COLO668 (cell line): ENCODE measurements around the gene EVX2.

Experiments
- DNase-seq: peaks from one replicate; lab custom pipeline; 2025; ENCODE audit not compliant: unreplicated experiment; lab: John Stamatoyannopoulos, UW

EVX2 gene

DNA sequence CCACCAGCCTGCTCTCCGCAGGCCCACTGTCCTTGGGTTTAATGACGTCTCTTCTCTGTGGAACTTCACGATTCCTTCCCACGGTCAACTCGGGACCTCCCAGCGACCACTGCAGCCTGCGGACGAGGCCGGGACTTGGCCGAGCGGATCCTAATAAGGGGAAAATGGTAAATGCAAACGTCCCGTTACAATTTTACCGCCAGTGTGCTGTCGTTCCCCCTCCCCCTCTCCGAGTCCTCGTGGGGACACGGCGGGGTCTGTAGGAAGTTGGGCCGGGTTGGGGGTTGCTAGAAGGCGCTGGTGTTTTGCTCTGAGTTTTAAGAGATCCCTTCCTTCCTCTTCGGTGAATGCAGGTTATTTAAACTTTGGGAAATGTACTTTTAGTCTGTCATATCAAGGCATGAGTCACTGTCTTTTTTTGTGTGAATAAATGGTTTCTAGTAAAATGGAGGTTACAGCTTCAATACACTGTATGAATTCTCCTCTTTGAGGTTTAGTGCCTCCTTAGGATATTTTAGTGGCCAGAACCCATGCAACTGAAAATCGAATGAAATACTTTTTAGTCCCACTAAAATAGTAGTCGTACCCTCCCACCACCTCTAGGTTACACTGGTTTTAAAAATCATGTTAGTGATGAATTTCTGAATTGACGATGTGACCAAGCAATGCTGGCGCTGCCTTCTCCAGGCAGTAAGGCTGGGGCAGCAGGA lies 25.6 kb upstream of the EVX2 start:
- no peak for DNase-seq

DNA sequence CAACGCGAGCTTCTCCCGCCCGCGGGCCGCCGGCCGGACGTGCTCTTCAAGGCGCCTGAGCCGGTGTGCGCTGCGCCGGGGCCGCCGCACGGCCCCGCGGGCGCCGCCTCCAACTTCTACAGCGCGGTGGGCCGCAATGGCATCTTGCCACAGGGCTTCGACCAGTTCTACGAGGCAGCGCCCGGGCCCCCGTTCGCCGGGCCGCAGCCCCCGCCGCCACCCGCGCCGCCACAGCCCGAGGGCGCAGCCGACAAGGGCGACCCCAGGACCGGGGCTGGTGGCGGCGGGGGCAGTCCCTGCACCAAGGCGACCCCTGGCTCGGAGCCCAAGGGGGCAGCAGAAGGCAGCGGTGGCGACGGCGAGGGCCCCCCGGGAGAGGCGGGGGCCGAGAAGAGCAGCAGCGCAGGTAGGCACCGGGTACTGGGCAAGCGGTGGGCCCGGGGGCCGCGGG lies 24.0 kb upstream of the EVX2 start:
- DNase-seq, result peak; percentile 67

DNA sequence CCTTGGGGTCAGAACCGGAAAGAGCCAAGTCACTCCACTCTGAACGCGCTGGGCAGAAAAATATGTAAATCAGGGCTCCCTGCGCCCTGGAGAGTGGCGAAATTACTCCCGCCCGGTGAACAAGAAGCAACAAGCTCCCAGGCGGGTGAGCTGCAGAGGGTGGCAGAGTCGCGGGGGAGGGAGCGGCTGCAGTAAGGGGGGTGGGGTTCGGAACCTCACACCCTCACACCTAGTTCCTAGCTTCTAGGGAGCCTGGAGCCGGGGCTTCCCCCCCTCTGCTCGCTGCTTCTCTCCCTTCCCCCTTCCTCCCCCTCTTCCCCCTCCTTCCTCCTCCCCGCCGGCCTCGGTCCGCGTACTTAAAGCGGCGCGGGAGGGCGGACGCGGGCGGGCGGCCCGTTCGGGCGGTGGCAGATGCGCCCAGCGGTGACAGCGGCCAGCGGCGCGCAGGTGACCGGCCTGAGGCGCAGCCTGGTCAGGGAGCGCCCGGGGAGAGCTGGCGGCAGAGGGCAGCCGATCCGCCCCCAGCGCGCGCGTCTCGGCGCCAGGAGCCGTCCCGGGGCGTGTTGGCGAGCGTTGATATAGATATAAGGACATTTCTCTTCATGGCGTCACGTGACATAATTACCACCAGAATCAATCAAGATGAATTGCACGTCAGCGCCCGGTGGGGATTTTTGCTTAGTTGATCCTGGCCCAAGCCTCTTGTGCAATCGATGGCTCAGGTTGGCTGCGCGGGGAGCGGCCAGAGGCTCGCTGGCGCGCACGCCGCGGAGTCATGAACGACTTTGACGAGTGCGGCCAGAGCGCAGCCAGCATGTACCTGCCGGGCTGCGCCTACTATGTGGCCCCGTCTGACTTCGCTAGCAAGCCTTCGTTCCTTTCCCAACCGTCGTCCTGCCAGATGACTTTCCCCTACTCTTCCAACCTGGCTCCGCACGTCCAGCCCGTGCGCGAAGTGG lies 23.1 kb upstream of the EVX2 start, which contains the start of gene HOXD11:
Gene HOXD11 (plus strand): TSS at position 700 of the 959 bp plus-strand sequence. CDS start 76 bp downstream, at position 776.
- DNase-seq, result peak; percentile 85

DNA sequence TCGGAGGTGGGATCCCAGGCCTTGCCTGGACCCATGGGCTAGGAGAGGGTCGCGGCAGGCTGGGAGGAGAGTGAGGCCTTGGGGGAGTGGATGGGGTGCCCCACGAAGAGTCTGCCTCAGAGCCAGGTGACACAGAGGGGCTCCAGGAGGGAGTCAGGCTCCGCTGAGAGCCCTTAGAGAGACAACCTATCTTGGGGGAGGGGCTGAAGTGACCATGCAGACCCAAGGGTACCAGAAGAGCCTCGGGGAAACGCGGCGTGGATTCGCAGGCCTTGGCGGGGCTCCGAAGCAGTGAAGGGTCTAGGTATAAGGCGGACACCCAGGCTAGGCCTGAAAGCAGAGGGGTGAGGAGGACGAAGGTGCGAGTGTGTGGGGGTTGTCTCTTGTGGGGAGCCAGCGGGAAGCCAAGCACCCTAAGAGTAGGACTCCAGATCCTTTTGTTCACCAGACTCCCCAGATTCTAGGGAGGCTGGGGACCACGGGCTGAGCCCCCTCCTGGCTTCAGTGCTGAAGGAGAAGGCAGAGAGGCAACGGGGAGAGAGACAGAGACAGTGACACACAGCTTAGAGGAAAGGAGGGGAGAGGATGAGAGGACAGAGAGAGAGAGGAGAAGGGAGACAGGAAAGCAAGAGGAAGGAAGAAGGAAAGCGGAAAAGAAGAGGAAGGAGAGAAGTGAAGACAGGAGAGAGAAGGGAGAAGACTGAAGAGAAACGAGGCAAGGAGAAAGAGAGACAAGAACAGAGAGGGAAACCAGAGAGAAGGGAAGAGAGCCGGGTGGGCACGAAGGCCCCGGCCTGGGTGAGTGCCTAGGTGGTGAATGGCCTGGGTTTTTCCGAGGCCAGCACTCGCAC lies 22.2 kb upstream of the EVX2 start:
- DNase-seq, result no peak

DNA sequence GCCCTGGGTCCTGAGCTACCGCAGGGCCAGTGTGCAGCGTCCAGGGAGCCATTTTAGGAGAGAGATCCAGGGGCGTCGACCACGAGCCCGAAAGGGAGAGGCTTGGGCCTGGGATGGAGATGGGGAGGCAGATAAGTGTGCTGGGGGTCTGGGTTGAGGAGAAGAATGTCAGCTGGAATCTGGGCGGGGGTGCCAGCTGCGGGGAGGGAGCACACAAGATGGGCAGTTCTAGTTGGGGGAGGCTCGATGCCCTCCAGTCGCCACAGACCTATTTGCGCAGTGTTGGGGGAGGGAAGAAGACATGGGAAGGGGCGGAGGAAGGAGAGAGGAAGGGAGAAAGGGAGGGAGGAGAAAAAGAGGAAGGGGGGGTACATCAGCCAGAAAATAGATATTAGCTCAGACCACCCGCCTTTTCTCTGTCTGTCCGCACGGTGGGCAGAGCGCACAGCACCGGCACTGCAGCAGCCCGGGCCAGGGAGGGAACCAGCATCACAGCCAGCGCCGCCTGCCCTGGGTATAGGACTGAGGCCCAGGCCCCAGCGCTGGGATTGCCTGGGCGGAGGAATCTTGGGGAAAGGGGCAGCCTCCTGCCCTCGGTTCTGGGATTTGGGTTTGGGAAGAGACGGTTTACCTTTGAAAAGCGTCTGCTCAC lies 21.4 kb upstream of the EVX2 start:
- no peak for DNase-seq

DNA sequence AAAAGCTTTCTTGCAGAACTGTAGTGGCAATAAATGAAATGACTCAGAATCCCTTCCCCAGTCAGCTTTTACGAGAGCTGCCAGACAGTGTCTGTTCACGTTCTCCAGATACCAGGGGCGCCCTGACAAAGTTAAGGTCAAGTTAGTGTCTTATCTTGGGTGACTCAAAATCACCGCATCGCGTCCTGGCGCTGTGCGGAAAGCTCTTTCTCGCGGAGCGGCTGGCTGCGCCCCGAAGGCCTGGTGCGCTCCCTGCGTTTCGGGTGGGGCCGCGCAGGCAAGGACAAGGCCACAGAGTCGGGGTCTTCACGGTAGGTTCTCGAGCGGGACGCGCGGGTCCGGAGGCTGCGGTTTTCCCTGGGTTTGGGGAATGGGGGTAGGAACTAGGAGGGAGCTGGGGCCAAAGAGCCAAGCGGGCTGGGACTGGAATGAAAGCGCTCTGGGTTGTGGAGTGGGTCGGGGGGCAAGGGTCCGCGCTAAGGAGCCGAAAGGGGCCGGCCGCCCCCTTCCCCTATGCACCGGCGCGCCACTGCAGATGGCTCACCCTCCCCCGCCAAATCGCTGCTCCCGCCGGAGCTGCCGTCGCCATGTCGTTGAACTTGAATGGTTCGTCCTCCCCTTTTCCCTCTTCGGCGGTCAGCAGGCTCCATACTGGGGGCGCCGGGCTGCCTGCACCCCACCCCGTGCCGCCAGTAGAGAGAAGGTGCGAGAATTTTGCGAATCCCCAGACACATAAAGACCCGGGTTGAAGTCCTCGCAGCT lies 20.7 kb upstream of the EVX2 start:
- DNase-seq, result no peak

DNA sequence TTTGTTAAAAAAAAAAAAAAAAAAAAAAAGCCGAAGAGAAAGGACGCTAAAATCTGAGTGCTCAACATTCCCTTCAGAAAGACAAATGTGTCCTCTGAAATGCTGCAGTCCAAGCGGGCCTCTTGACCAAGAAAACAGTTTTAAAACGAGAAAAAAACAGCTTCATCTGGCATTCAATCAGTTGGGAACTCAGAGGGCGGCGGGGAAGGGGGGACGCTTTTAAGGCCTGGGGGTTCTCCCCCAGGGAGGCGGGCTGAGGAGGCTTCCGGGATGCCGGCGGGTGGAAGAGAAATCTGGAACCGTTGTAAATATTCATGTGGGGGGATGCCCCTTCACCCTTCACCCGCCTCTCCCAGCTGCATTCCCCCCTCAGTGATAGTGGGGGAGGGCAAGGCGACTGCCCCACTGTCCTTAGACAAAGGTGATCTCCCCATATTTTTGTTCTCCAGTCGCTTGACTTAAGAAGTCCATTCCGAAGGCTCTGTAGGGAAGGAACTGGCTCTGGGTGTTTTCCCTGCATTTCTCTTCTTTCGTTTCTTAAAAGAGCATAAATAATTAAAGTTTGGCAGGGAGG lies 20.1 kb upstream of the EVX2 start:
- DNase-seq, result no peak

DNA sequence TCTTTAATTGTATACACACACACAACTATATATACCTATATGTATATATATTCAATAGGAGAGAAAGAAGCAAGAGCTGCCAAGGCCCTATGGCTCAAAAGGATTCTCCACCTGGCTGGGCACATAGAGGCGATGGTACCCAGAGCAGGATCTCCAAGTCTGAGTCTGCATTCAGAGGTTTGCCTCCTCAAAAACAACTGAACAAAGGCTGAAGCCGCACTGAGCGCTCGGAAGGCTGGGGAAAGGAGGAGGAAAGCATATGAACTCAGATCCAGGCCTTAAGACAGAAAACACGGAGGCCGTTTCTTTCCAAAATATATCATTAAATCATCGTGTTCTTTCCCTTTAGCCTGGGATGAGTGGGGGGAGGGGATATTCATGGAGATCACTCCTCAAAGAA lies 19.4 kb upstream of the EVX2 start:
- DNase-seq, result no peak

DNA sequence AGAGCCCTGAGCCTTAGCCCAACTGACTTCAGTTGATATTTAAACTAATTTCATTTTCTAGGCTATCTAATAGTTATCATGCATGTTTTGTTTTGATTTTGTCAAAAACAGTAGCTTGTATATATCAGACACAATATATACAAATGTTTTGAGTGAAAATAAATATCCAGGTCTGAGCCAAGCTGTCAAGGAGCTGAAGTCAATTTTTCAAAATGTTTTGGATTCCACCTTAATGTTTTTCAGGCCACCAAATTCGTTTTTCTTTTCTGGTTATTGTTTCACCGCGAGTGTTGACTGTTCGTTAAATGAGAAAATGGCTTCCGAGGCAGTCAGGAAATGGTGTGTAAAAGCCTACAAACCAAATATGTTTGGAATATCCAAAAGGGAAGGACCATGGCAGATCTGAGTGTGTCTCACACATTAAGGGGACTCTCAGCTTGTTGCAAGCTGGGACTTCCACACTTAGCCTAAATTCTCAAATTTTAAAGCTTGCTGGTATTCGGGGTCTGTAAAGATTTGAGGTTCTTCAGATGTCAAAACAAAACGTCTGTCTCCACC lies 18.6 kb upstream of the EVX2 start:
- DNase-seq, result no peak

DNA sequence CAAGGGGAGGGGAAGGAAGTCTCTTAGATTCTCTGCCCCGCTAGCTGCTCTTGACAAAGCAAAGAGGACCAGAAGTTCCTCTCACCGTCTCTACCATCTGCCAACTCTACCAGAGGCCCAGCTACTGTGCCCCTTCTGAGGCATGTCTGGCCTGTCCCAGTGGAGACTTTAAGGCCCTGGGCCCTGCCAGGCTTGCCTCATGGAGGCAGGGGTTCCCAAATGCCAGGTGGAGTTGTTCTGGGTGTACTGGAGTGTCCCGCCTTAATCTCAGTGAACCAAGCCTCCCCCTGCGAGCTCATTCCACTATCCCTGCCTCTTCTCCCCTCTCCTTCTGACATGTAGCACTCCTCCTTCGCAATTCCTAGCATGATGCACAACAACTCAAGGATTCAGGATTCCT lies 18.1 kb upstream of the EVX2 start:
- DNase-seq, result no peak

DNA sequence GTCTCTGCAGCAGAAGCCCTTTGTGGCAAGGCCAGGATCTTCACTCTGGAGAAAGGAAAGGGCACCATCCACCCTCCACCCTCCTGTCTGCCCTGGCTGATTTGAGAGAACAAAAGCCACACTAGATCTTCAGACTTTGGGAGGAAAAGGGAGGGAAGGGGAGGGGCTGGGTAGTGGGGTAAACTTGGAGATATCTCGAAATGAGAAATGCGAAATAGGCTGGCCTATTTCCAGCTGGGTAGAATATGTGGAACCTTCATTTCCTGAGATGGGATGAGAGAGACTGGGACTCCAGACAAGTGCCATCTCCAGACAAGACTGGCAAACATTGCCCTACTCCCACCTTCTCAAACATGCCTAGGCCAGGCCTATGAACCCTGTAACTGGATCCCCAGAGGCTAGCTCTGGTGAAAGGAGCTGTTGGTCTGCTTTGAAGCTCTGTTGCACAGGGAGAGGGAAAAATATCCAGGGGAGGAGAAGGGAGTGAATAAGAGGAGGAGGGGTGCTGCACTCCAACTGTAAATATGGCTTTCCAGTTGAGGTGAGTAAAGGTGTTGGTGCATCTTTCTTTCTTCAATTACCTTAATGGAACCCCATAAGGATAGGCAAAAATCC lies 17.6 kb upstream of the EVX2 start:
- DNase-seq, result no peak

DNA sequence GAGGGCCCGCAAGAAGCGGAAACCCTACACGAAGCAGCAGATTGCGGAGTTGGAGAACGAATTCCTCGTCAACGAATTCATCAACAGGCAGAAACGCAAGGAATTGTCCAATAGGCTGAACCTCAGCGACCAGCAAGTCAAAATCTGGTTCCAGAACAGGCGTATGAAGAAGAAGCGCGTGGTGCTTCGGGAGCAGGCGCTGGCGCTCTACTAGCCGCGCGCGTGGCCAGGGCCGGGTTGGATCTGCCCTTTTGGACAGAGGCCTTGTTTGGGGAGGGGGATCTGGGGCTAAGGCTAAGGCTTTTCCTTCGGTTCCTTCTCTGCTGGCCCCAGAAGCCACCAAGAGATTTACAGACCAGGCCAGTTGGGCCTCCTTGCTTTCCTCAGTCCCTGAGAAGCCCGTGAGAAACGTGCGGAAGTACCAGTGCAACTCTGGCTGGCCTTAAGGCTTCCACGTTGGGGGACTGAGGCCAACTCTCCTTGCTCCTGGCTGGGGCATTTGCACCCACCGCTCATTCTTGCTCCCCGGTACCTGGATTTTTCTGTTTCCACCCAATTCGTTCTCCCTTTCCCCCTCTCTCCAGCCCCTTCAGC lies 16.9 kb upstream of the EVX2 start:
- no peak for DNase-seq

DNA sequence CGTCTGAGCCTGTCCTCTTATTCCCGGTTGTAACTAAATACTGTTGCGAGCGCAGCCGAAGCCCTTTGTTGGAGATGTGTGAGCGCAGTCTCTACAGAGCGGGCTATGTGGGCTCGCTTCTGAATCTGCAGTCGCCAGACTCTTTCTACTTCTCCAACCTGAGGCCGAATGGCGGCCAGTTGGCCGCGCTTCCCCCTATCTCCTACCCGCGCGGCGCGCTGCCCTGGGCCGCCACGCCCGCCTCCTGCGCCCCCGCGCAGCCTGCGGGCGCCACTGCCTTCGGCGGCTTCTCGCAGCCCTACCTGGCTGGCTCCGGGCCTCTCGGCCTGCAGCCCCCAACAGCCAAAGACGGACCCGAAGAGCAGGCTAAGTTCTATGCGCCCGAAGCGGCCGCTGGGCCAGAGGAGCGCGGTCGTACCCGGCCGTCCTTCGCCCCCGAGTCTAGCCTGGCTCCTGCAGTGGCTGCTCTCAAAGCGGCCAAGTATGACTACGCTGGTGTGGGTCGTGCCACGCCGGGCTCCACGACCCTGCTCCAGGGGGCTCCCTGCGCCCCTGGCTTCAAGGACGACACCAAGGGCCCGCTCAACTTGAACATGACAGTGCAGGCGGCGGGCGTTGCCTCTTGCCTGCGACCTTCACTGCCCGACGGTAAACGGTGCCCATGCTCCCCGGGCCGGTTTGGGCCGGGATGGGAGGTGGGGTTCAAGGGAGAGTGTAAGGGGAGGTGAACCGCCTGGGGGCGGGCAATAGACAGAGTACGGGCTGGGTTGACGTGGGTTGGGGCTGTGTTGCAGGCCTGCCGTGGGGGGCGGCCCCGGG lies 16.2 kb upstream of the EVX2 start, which contains the start of gene HOXD12:
Gene HOXD12 (plus strand): TSS at position 68 of the 819 bp plus-strand sequence. CDS start 7 bp downstream, at position 75.
- DNase-seq, result peak; percentile 24

DNA sequence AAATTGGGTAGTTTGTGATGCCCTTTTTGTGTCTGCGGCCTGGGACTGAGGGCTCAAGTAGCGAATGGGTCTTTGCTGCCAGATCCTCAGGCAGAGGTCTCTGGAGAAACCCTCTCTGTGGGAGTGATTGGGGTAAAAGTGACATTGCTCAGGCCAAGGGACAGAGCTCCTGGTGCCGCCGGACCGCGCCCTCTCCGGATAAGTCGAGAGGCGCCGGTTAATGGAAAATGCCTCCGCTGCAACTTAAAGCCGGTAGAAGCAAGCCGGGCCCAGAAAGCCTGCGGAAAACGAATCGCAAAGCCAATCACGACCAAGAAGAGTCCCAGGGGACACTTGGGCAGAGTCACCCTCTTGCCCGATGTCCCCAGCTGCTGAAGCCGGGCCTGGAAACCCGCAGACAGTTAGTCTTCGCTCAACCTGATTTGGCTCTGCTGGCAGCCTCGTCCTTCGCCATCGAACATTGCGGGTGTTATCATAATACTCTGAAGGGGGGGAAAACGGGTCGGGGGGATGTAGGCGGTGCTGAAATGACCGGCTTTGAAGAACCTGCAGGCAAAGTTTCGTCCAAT lies 15.5 kb upstream of the EVX2 start:
- no peak for DNase-seq

DNA sequence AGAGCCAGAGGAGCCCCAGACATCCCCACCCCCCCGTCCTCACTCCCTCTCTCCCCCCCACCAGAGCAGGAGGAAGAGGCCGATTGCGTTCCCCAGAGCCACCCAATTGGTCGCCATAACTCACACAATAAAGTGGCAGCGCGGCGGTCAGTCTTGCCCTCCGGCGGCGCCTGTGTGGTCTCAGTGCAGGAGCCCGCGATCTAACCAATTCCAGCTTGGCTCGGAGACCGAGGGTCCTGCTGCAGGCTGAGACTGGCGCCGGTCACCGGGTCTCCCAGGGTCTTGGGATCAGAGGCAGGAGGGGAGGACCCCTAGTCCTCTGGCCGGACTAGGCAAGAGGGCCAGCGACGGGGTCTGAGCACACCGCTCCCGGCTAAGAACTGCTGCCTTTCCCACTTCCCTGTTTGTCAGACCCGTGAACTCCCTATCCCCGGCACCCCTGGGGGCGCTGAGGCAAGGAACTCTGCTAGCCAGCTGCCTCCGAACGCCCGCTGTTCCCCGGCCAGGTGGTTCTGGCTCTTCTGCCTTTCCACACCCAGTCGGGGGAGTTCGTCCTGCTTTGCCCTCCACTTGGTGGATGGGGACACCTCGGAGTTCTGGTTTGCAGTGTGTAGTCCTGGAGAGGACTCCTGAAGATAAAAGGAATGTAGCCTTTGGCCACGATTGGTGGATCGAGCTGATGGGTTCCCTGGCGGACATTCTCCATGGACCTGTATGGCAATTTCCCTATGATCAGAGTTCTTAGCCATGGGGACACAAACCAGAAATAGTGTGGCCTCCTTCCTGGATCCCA lies 14.8 kb upstream of the EVX2 start:
- DNase-seq, result peak; percentile 62

DNA sequence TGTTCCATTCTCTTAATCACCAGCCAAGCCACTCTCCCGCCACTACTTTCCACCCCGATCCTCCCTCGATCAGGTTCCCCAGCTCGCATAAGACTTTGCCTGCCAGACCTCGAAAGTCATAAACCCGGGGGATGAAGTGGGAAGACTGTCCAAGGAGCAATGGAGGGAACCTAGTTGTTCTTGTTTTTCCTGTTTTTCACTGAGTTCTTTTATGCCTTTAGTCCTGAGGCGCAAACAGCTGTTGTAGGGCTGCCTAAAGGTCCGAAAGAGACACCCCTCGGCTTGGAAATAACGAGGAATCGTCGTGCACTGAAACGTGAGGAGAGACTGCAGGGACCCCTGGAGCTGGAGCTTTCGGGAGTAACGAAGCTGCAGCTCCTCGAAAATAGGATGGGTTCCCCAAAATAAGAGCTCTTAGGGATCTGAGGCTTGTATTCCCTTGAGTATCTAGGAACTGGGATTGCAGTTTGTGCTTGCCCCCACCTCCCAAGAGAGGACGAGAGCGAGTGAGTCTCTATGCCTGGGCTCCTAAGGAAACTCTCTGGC lies 14.1 kb upstream of the EVX2 start:
- no peak for DNase-seq
